ENCODE data around the gene MACROD1. TPM values are rescaled to one million over a fixed set of nuclear protein-coding genes. Genes with fewer than 3 reads are reported as not detected.

The MACROD1 gene
- total RNA-seq, 3 donors from 2014 or later (not counting 1 experiment from before 2014, with no cell fraction given), result 0.73 to 3.3 (median 1.8) TPM

- intact Hi-C loops (cut with micrococcal nuclease), result no loop called here
- H3K36me3 Mint-ChIP-seq, result no peaks in the 10 kb centered on the region
- H3K4me1 ChIP-seq (ENCODE audit: control insufficient read depth, insufficient read depth, low read length), result no peaks in the 10 kb centered on the region
- TF ChIP-seq, protein P1, sequence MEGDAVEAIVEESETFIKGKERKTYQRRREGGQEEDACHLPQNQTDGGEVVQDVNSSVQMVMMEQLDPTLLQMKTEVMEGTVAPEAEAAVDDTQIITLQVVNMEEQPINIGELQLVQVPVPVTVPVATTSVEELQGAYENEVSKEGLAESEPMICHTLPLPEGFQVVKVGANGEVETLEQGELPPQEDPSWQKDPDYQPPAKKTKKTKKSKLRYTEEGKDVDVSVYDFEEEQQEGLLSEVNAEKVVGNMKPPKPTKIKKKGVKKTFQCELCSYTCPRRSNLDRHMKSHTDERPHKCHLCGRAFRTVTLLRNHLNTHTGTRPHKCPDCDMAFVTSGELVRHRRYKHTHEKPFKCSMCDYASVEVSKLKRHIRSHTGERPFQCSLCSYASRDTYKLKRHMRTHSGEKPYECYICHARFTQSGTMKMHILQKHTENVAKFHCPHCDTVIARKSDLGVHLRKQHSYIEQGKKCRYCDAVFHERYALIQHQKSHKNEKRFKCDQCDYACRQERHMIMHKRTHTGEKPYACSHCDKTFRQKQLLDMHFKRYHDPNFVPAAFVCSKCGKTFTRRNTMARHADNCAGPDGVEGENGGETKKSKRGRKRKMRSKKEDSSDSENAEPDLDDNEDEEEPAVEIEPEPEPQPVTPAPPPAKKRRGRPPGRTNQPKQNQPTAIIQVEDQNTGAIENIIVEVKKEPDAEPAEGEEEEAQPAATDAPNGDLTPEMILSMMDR (IDR thresholded peaks at IDR 0.05), result no peak
- no peak overlapping the region for H3K27ac Mint-ChIP-seq
- no peaks in the 10 kb centered on the region for H3K9me3 ChIP-seq (ENCODE audit: control insufficient read depth, insufficient read depth, low read length)
- H3K4me1 Mint-ChIP-seq, result no peaks in the 10 kb centered on the region
- no peaks in the 10 kb centered on the region for H3K27me3 Mint-ChIP-seq (ENCODE audit: low read depth in 2 of 2)
- no peak overlapping the region for H3K4me3 ChIP-seq (ENCODE audit: low read length)
- H3K9me3 Mint-ChIP-seq, result no peaks in the 10 kb centered on the region
- no peak for ATAC-seq
- H3K27ac ChIP-seq (ENCODE audit: low read length), result no peak overlapping the region
- 61% methylated on average over 12 of the region's 13 CpGs for WGBS (ENCODE audit: insufficient coverage)
- H3K4me3 Mint-ChIP-seq, result no peak overlapping the region
- DNase-seq, result no peak
- no peaks in the 10 kb centered on the region for H3K36me3 ChIP-seq (ENCODE audit: control insufficient read depth, insufficient read depth, low read length)
- no peaks in the 10 kb centered on the region for H3K27me3 ChIP-seq (ENCODE audit: control insufficient read depth, insufficient read depth, low read length)
Observed at GRCh38 chr11:64132191-64132771, 33.6 kb downstream of the MACROD1 start.

DNA sequence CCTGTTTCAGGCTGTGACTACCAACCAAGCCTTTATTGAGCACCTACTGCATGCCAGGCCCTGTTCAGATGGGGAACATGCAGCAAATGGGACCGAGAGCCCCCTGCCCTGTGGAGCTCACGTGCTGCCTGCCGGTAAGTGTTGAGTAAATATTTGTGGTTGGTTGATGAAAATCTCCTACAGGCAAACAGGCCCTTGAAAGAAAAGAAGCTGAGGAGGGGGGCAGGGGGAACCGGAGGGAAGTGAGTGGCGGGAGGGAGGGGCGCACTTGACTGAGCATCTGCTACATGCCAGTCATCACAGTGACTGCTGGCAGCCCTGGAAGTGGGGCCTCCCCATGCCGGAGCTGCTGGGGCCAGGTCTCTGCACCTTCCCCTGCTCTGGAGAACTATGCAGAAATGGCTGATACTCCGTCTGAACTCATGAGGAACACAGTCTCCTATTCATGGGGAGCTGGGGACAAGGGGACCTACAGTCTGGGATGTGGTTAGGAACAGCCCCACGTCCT lies 34.2 kb downstream of the MACROD1 start:
- H3K27me3 ChIP-seq (ENCODE audit: control insufficient read depth, insufficient read depth, low read length), result no peaks in the 10 kb centered on the region
- H3K27me3 Mint-ChIP-seq (ENCODE audit: low read depth in 2 of 2), result no peaks in the 10 kb centered on the region

DNA sequence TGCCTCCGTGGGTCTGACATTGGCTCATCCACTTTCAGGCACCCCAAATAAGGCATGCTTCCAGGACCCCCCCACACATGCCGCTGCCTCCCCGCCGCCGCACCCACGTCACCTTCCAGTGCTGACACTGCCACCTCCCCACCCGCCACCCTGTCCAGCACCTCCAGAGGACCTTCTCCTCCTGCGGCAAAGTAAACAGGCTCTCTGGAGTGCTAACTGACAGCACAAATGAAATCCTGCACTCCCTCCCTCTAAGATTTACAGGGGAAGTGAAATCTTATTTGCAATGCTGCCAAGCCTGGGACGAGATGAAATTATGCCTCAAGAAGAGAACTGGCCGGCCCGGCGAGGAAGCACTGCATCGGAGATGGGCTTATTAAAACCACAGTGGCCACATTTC lies 35.3 kb downstream of the MACROD1 start:
- Mint-ChIP-seq H3K36me3 (no peaks in the 10 kb centered on the region), H3K27me3 (ENCODE audit: low read depth in 2 of 2) (no peaks in the 10 kb centered on the region), H3K4me3 (no peak overlapping the region), H3K9me3 (no peaks in the 10 kb centered on the region), H3K27ac (no peak overlapping the region), H3K4me1 (no peaks in the 10 kb centered on the region)
- Histone ChIP-seq H3K9me3 (ENCODE audit: control insufficient read depth, insufficient read depth, low read length) (no peaks in the 10 kb centered on the region), H3K27me3 (ENCODE audit: control insufficient read depth, insufficient read depth, low read length) (no peaks in the 10 kb centered on the region), H3K4me3 (ENCODE audit: low read length) (no peak overlapping the region), H3K27ac (ENCODE audit: low read length) (no peak overlapping the region), H3K4me1 (ENCODE audit: control insufficient read depth, insufficient read depth, low read length) (no peaks in the 10 kb centered on the region), H3K36me3 (ENCODE audit: control insufficient read depth, insufficient read depth, low read length) (no peaks in the 10 kb centered on the region)
- TF ChIP-seq, protein P1 (IDR thresholded peaks at IDR 0.05), result no peak
- DNase-seq (no peak), ATAC-seq (no peak)
- intact Hi-C loops (cut with micrococcal nuclease), result no loop called here
- 62% methylated on average over 13 of the region's 13 CpGs for WGBS (ENCODE audit: insufficient coverage)

More for the DNA sequence above, 34.2 kb downstream of the MACROD1 start:
- intact Hi-C loops (cut with micrococcal nuclease), result no loop called here
- Mint-ChIP-seq H3K27ac (no peak overlapping the region), H3K4me1 (no peaks in the 10 kb centered on the region), H3K9me3 (no peaks in the 10 kb centered on the region), H3K4me3 (no peak overlapping the region), H3K36me3 (no peaks in the 10 kb centered on the region)
- TF ChIP-seq, protein P1 (IDR thresholded peaks at IDR 0.05), result no peak
- no peak overlapping the region for H3K4me3 ChIP-seq (ENCODE audit: low read length)
- DNase-seq (no peak), ATAC-seq (no peak)
- no peaks in the 10 kb centered on the region for H3K4me1 ChIP-seq (ENCODE audit: control insufficient read depth, insufficient read depth, low read length)
- 23% methylated on average over 9 of the region's 9 CpGs for WGBS (ENCODE audit: insufficient coverage)
- no peak overlapping the region for H3K27ac ChIP-seq (ENCODE audit: low read length)
- H3K9me3 ChIP-seq (ENCODE audit: control insufficient read depth, insufficient read depth, low read length), result no peaks in the 10 kb centered on the region
- no peaks in the 10 kb centered on the region for H3K36me3 ChIP-seq (ENCODE audit: control insufficient read depth, insufficient read depth, low read length)

GRCh38 chr11:64129403-64129802 lies 36.5 kb downstream of the MACROD1 start:
- H3K4me3 Mint-ChIP-seq, result no peak overlapping the region
- 98% methylated on average over 7 of the region's 8 CpGs for WGBS (ENCODE audit: insufficient coverage)
- Histone ChIP-seq H3K4me3 (ENCODE audit: low read length) (no peak overlapping the region), H3K9me3 (ENCODE audit: control insufficient read depth, insufficient read depth, low read length) (no peaks in the 10 kb centered on the region), H3K27ac (ENCODE audit: low read length) (no peak overlapping the region), H3K36me3 (ENCODE audit: control insufficient read depth, insufficient read depth, low read length) (no peaks in the 10 kb centered on the region), H3K27me3 (ENCODE audit: control insufficient read depth, insufficient read depth, low read length) (no peaks in the 10 kb centered on the region), H3K4me1 (ENCODE audit: control insufficient read depth, insufficient read depth, low read length) (no peaks in the 10 kb centered on the region)
- no peaks in the 10 kb centered on the region for H3K9me3 Mint-ChIP-seq
- H3K27me3 Mint-ChIP-seq (ENCODE audit: low read depth in 2 of 2), result peaks cover 0 to 3% of the 10 kb centered on the region in 2 donors
- no peaks in the 10 kb centered on the region for H3K36me3 Mint-ChIP-seq
- intact Hi-C loops (cut with micrococcal nuclease), result no loop called here
- H3K4me1 Mint-ChIP-seq, result no peaks in the 10 kb centered on the region
- H3K27ac Mint-ChIP-seq, result no peak overlapping the region
- DNase-seq (no peak), ATAC-seq (no peak)
- TF ChIP-seq, protein P1 (IDR thresholded peaks at IDR 0.05), result no peak
